SK-N-DZ (cell line): ENCODE data around the gene VAC14.
"Not testable (repeated sequence)": the region's sequence is repeated elsewhere in the genome, so short reads cannot be mapped to it uniquely, and the experiment has no call there.

ENCODE experiments used
- DNase-seq: peaks from one replicate; pipeline ENCODE4 v3.0.0-alpha.2; 2015; ENCODE audit warnings: low spot score

VAC14 gene

GRCh38 chr16:70681382-70682238, 119.3 kb downstream of the VAC14 start:
- DNase-seq: no peak

- DNase-seq: no peak
Observed at GRCh38 chr16:70680495-70681381, 120.2 kb downstream of the VAC14 start.

GRCh38 chr16:70679671-70680494, 121.1 kb downstream of the VAC14 start:
- DNase-seq: no peak

GRCh38 chr16:70678898-70679670, 121.9 kb downstream of the VAC14 start:
- DNase-seq: no peak

GRCh38 chr16:70678121-70678897, 122.6 kb downstream of the VAC14 start:
- DNase-seq: no peak

GRCh38 chr16:70677499-70678120, 123.3 kb downstream of the VAC14 start:
- DNase-seq: no peak

GRCh38 chr16:70676675-70677498, 124.1 kb downstream of the VAC14 start:
- no peak for DNase-seq

GRCh38 chr16:70675851-70676513, 125.0 kb downstream of the VAC14 start:
- DNase-seq: no peak

- no peak for DNase-seq
Observed at GRCh38 chr16:70674221-70675014, 126.5 kb downstream of the VAC14 start.

- DNase-seq: not testable (repeated sequence)
Observed at GRCh38 chr16:70670938-70671337, 130.0 kb downstream of the VAC14 start.

GRCh38 chr16:70670175-70670574, 130.8 kb downstream of the VAC14 start:
- no peak for DNase-seq

- DNase-seq: no peak
Observed at GRCh38 chr16:70665806-70666735, 134.9 kb downstream of the VAC14 start.

GRCh38 chr16:70665113-70665694, 135.8 kb downstream of the VAC14 start:
- no peak for DNase-seq

GRCh38 chr16:70664325-70665112, 136.4 kb downstream of the VAC14 start:
- no peak for DNase-seq
